Progenitor cell of endocrine pancreas (in vitro differentiated cells): ENCODE measurements around the gene ABCD3. TPM values are rescaled to one million over a fixed set of nuclear protein-coding genes. Genes with fewer than 3 reads are reported as not detected.

ENCODE experiments used
- DNase-seq: peaks from one replicate; pipeline ENCODE4 v3.0.0; 2021; ENCODE audit warnings: low spot score; ENCODE audit not compliant: unreplicated experiment
- H3K27ac Mint-ChIP-seq: 2 replicates; pipeline ENCODE4 v1.8.0; 2021; ENCODE audit warnings: mild to moderate bottlenecking, moderate library complexity, mixed read lengths
- H3K27me3 Mint-ChIP-seq: 2 replicates; pipeline ENCODE4 v1.8.0; 2021; ENCODE audit warnings: mixed read lengths
- H3K36me3 Mint-ChIP-seq: 2 replicates; pipeline ENCODE4 v1.8.0; 2022; ENCODE audit warnings: mixed read lengths; ENCODE audit not compliant: insufficient read depth
- H3K4me1 Mint-ChIP-seq: 2 replicates; pipeline ENCODE4 v1.8.0; 2021; ENCODE audit warnings: low read depth, mixed read lengths
- H3K4me3 Mint-ChIP-seq: 2 replicates; pipeline ENCODE4 v1.8.0; 2021; ENCODE audit warnings: low read depth, mild to moderate bottlenecking, moderate library complexity, mixed read lengths
- H3K9me3 Mint-ChIP-seq: 2 replicates; pipeline ENCODE4 v1.8.0; 2021; ENCODE audit warnings: low read depth, mixed read lengths
- total RNA-seq: library from RNA; stranded (reverse); gene quantifications from 2 replicates; pipeline ENCODE4 v1.2.1, GENCODE V29; 2021
- TF ChIP-seq, protein P1 (sequence below): fragments of 200-600 bp; sonication (generic); IDR thresholded peaks from one replicate; pipeline ENCODE4 v1.5.0; 2021; ENCODE audit warnings: antibody characterized with exemption, mild to moderate bottlenecking; ENCODE audit not compliant: unreplicated experiment

The ABCD3 gene
- total RNA-seq, 1 donor from 2014 or later = 43.2 TPM

DNA sequence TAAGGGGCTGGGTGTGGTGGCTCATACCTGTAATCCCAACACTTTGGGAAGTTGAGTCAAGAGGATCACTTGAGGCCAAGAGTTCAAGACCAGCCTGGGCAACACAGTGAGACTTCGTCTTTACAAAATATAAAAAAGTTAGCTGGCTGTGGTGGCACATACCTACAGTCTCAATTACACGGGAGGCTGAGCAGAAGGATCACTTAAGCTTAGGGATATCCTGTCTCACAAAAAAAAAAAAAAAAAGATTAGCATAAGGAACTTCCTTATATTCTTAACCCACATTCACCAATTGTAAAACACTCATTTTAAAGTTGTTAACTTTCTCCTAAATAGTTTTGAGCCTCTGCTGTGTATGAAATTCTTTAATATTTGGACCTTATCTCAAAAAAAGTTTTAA is 53.1 kb downstream of the ABCD3 start:
- H3K27ac Mint-ChIP-seq = no peak overlapping the region
- TF ChIP-seq, protein P1, sequence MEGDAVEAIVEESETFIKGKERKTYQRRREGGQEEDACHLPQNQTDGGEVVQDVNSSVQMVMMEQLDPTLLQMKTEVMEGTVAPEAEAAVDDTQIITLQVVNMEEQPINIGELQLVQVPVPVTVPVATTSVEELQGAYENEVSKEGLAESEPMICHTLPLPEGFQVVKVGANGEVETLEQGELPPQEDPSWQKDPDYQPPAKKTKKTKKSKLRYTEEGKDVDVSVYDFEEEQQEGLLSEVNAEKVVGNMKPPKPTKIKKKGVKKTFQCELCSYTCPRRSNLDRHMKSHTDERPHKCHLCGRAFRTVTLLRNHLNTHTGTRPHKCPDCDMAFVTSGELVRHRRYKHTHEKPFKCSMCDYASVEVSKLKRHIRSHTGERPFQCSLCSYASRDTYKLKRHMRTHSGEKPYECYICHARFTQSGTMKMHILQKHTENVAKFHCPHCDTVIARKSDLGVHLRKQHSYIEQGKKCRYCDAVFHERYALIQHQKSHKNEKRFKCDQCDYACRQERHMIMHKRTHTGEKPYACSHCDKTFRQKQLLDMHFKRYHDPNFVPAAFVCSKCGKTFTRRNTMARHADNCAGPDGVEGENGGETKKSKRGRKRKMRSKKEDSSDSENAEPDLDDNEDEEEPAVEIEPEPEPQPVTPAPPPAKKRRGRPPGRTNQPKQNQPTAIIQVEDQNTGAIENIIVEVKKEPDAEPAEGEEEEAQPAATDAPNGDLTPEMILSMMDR = no peak

DNA sequence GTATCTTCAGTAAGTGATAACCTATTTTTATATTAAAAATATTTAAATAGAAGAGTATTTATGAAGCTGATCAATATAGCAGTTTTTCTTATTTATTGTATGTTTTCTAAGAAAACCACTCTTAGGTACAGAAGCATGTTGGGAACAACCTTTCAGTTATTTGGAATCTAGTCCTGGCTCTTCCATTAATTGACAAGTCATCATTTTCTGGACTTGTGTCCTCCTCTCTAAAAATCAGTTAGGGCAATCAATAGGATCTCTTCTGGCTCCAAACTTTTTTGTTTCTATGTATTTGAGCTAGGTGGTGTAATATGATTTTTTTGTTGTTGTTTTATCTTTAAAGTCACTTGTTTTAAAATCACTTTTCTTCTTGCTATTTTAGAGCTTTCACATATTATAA is 57.0 kb downstream of the ABCD3 start:
- TF ChIP-seq, protein P1 = no peak
- no peak overlapping the region for H3K27ac Mint-ChIP-seq

More for the DNA sequence above, 53.1 kb downstream of the ABCD3 start:
- H3K27me3 Mint-ChIP-seq = no peaks in the 10 kb centered on the region
- DNase-seq = no peak
- H3K4me3 Mint-ChIP-seq = no peak overlapping the region
- no peaks in the 10 kb centered on the region for H3K4me1 Mint-ChIP-seq
- H3K9me3 Mint-ChIP-seq = no peaks in the 10 kb centered on the region
- H3K36me3 Mint-ChIP-seq = peaks cover 11% of the 10 kb centered on the region

DNA sequence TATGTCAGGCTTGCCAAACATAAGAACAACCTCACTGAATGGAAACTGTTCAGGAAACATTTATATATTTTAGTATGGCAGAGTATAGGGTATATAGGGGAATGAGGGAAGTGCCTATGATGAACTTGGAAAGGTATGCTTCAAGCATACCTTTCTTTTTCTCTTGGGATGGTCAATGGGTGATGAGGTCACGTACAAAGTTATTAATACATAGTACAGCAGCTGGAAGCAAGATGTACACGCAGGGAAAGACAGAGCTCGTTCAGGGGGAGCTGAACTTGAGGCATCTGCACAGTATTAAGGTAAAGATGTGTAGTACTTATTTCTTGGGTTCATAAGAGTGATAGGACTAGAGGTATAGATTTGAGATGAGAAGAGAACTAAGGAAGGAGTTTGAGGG is 61.5 kb downstream of the ABCD3 start:
- H3K27me3 Mint-ChIP-seq = no peaks in the 10 kb centered on the region
- H3K4me3 Mint-ChIP-seq = no peak overlapping the region
- TF ChIP-seq, protein P1 = no peak
- peaks cover 23% of the 10 kb centered on the region for H3K36me3 Mint-ChIP-seq
- H3K9me3 Mint-ChIP-seq = no peaks in the 10 kb centered on the region
- peak overlapping the region; percentile 2 for H3K27ac Mint-ChIP-seq
- peaks cover 6% of the 10 kb centered on the region for H3K4me1 Mint-ChIP-seq
- no peak for DNase-seq

More for the DNA sequence above, 57.0 kb downstream of the ABCD3 start:
- H3K36me3 Mint-ChIP-seq = peaks cover 11% of the 10 kb centered on the region
- no peak for DNase-seq
- H3K4me3 Mint-ChIP-seq = no peak overlapping the region
- H3K9me3 Mint-ChIP-seq = no peaks in the 10 kb centered on the region
- H3K4me1 Mint-ChIP-seq = peaks cover 6% of the 10 kb centered on the region
- H3K27me3 Mint-ChIP-seq = no peaks in the 10 kb centered on the region

DNA sequence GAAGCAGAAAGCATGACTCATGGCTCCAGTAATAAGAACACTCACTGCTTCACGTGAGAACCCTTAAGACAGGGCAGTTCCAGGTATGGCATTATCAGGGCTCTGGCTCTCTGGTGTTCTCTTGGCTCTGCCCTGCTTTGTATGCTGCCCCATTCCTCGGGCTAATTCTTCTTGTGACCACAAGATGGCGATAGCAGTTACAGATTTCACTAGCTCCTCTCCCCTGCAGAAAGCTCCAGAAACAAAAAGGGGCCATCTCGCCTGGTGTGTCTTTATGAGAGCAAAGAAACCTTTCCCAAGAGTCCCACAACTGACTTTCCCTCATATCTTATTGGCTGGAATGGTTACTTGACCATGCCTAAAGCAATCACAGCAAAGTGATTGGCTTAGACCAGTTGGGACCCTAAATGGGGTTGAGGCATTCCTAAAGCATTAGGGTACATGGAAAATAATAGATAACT is 63.3 kb downstream of the ABCD3 start:
- no peaks in the 10 kb centered on the region for H3K27me3 Mint-ChIP-seq
- peaks cover 18% of the 10 kb centered on the region for H3K36me3 Mint-ChIP-seq
- no peak overlapping the region for H3K27ac Mint-ChIP-seq
- no peaks in the 10 kb centered on the region for H3K9me3 Mint-ChIP-seq
- no peak overlapping the region for H3K4me3 Mint-ChIP-seq
- TF ChIP-seq, protein P1 = peak; percentile 79
- DNase-seq = peak; percentile 11
- peaks cover 6% of the 10 kb centered on the region for H3K4me1 Mint-ChIP-seq

DNA sequence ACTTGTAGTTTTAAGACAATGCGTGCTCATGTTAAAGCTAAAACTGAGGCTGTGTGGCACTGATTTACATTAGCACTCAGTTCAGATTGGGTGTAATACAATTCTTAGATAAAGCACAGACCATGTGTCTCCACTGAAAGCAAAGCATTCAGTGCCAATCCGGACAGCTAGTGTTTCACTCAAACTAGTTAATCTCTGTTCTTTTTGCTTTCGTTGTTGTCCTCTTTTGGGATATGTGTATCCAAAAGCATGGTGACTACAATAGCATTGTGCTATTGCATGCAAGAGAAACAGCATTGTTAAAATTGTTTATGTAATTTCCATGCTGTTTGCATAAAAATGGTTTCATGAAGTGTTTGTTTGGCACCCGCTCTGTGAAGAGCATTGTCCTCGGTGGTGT is 68.8 kb downstream of the ABCD3 start:
- Mint-ChIP-seq H3K4me3 (no peak overlapping the region), H3K4me1 (no peaks in the 10 kb centered on the region), H3K27ac (no peak overlapping the region), H3K9me3 (no peaks in the 10 kb centered on the region), H3K27me3 (no peaks in the 10 kb centered on the region), H3K36me3 (peaks cover 25% of the 10 kb centered on the region)
- no peak for DNase-seq
- TF ChIP-seq, protein P1 = no peak
